GM12865 (cell line): ENCODE data around the gene DNAAF8.

ENCODE experiments used
- DNase-seq: peaks from one replicate; pipeline ENCODE4 v3.0.0; 2010; ENCODE audit warnings: low read depth
- H3K4me3 ChIP-seq: 2 replicates; pipeline ENCODE4 v1.5.1; 2011; ENCODE audit warnings: mild to moderate bottlenecking, low read depth, low read length, control low read depth
- CTCF ChIP-seq: IDR thresholded peaks from 2 replicates; pipeline ENCODE4 v1.5.1; 2011; ENCODE audit warnings: low read length, control low read depth, low read depth, inconsistent platforms; ENCODE audit not compliant: insufficient read depth; ENCODE audit errors: missing control alignments

The DNAAF8 gene

GRCh38 chr16:4700997-4701743, 33.2 kb upstream of the DNAAF8 start:
- no peak for DNase-seq
- no peak for TF ChIP-seq CTCF

GRCh38 chr16:4701791-4702465, 32.4 kb upstream of the DNAAF8 start:
- DNase-seq, result no peak
- H3K4me3 ChIP-seq, result no peak overlapping the region
- TF ChIP-seq CTCF, result no peak

More at GRCh38 chr16:4700997-4701743, 33.2 kb upstream of the DNAAF8 start:
- H3K4me3 ChIP-seq, result no peak overlapping the region

- no peak for DNase-seq
- no peak overlapping the region for H3K4me3 ChIP-seq
- TF ChIP-seq CTCF, result no peak
Measured at GRCh38 chr16:4702466-4702808, 31.9 kb upstream of the DNAAF8 start.

GRCh38 chr16:4703906-4704305, 30.4 kb upstream of the DNAAF8 start:
- DNase-seq, result no peak
- no peak for TF ChIP-seq CTCF
- H3K4me3 ChIP-seq, result no peak overlapping the region

- no peak for TF ChIP-seq CTCF
- no peak overlapping the region for H3K4me3 ChIP-seq
- no peak for DNase-seq
Measured at GRCh38 chr16:4704491-4704890, 29.8 kb upstream of the DNAAF8 start.

- no peak for DNase-seq
- TF ChIP-seq CTCF, result no peak
- H3K4me3 ChIP-seq, result no peak overlapping the region
Measured at GRCh38 chr16:4704913-4705312, 29.4 kb upstream of the DNAAF8 start.
